ENCODE data around the gene BCAP29.
"Not testable (repeated sequence)": the region's sequence is repeated elsewhere in the genome, so short reads cannot be mapped to it uniquely, and the experiment has no call there.

BCAP29 gene, protein sequence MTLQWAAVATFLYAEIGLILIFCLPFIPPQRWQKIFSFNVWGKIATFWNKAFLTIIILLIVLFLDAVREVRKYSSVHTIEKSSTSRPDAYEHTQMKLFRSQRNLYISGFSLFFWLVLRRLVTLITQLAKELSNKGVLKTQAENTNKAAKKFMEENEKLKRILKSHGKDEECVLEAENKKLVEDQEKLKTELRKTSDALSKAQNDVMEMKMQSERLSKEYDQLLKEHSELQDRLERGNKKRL

DNA sequence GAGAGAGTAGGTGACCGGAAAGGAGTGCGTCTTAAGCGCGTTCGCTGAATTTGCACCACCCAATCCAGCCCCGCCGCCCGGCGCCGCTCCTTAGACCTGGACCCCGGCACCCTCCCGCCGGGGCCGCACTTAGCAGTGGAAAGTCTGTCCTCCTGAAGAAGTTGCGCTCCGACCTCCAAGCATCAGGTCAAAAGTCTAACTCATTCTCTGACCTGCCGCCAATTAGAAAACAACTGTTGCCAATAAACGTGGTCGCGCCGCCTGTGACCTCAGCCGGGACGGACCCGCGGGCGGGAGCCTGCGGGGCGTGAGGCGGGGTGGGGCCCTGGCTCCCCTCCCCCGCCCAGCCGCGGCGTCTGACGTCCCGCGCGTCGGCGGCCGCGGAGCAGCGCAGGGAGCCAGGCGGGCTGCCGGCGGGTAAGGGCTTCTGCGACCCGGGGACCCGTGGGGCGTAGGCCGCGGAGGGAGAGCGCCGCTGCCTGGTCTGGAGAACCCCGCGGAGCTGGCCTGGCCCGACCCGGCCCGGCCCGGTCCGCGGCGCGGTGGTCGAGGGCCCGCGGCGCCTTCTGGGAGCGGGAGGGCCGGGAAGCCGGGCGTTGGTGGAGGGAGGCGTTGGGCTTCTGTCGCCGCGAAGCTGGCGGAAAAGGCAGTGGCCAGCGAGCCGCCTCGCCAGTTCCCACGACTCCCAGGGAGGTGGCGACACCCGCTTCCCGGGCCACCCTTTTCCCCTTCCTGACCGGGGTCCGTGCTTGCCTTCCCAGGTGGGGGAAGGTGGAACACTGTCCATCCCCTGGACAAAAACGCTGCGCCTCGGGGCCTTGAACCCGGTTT lies at the start of gene BCAP29:
Gene BCAP29 (plus strand): TSS at position 362 of the 831 bp plus-strand sequence. CDS start 527 bp downstream, outside the sequence.
- peak within 1 kb of the TSS; percentile 90 for H3K4me3 ChIP-seq (ENCODE audit: low read depth, low read length, poor library complexity, severe bottlenecking)
- peaks cover 36% of the 10 kb centered on the region for H3K4me1 ChIP-seq (ENCODE audit: insufficient read depth, low read length, severe bottlenecking)
- H3K27ac ChIP-seq (ENCODE audit: low read depth, low read length, poor library complexity, severe bottlenecking): peak within 1 kb of the TSS; percentile 66
- no peaks in the 10 kb centered on the region for H3K27me3 ChIP-seq (ENCODE audit: insufficient read depth, low read length)
- peak within 1 kb of the TSS; percentile 91 for H3K4me2 ChIP-seq (ENCODE audit: low read length)
- peak within 1 kb of the TSS; percentile 52 for H2AFZ ChIP-seq (ENCODE audit: low read length)
- H3K9me2 ChIP-seq (ENCODE audit: low read depth, low read length): no peaks in the 10 kb centered on the region
- H3F3A ChIP-seq (ENCODE audit: insufficient read depth, low read length): peaks cover 14% of the 10 kb centered on the region; the same call in 1 of the 2 replicates
- no peak for TF ChIP-seq EZH2 (IDR thresholded peaks at IDR 0.05; ENCODE audit: borderline replicate concordance, low read length)
- TF ChIP-seq, protein P1, sequence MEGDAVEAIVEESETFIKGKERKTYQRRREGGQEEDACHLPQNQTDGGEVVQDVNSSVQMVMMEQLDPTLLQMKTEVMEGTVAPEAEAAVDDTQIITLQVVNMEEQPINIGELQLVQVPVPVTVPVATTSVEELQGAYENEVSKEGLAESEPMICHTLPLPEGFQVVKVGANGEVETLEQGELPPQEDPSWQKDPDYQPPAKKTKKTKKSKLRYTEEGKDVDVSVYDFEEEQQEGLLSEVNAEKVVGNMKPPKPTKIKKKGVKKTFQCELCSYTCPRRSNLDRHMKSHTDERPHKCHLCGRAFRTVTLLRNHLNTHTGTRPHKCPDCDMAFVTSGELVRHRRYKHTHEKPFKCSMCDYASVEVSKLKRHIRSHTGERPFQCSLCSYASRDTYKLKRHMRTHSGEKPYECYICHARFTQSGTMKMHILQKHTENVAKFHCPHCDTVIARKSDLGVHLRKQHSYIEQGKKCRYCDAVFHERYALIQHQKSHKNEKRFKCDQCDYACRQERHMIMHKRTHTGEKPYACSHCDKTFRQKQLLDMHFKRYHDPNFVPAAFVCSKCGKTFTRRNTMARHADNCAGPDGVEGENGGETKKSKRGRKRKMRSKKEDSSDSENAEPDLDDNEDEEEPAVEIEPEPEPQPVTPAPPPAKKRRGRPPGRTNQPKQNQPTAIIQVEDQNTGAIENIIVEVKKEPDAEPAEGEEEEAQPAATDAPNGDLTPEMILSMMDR (IDR thresholded peaks at IDR 0.05; ENCODE audit: low read length): peak; percentile 29; the same call in 1 of the 2 replicates
- H3K9ac ChIP-seq (ENCODE audit: low read length): peak within 1 kb of the TSS; percentile 95
- H4K20me1 ChIP-seq (ENCODE audit: insufficient read depth, low read length): no peaks in the 10 kb centered on the region
- peaks cover 13% of the 10 kb centered on the region for H3K79me2 ChIP-seq (ENCODE audit: insufficient read depth, low read length)
- no peaks in the 10 kb centered on the region for H3K9me3 ChIP-seq (ENCODE audit: low read length)
- peaks cover 17% of the 10 kb centered on the region for H3K36me3 ChIP-seq (ENCODE audit: insufficient read depth, low read length)

DNA sequence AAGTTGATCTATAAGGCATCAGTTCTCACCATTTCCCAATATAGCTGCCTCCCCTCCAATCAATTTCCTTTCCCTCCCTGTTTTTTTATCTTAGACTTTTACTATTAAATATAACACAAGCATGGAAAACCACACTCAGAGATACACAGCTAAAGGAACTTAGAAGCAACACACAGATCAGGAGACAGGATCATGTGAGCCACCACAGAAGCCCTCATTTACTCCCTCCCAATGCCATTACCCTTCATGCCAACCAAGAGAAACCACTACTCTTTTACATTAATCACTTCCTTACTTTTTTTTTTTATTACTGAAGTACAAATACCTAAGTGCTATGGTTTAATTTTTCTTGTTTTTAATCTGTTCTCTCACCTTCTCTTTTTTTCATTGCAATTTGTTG lies 49.3 kb upstream of the BCAP29 start:
- Histone ChIP-seq H4K20me1 (ENCODE audit: insufficient read depth, low read length) (no peaks in the 10 kb centered on the region), H3K27ac (ENCODE audit: low read depth, low read length, poor library complexity, severe bottlenecking) (no peak overlapping the region), H3K9ac (ENCODE audit: low read length) (no peak overlapping the region), H3F3A (ENCODE audit: insufficient read depth, low read length) (no peaks in the 10 kb centered on the region), H3K4me2 (ENCODE audit: low read length) (no peak overlapping the region), H3K4me1 (ENCODE audit: insufficient read depth, low read length, severe bottlenecking) (no peaks in the 10 kb centered on the region), H3K4me3 (ENCODE audit: low read depth, low read length, poor library complexity, severe bottlenecking) (no peak overlapping the region), H3K27me3 (ENCODE audit: insufficient read depth, low read length) (no peaks in the 10 kb centered on the region), H3K36me3 (ENCODE audit: insufficient read depth, low read length) (peaks cover 13% of the 10 kb centered on the region; the same call in 1 of the 2 replicates), H3K9me3 (ENCODE audit: low read length) (no peaks in the 10 kb centered on the region), H3K9me2 (ENCODE audit: low read depth, low read length) (no peaks in the 10 kb centered on the region), H3K79me2 (ENCODE audit: insufficient read depth, low read length) (no peaks in the 10 kb centered on the region), H2AFZ (ENCODE audit: low read length) (no peak overlapping the region)
- TF ChIP-seq, protein P1 (IDR thresholded peaks at IDR 0.05; ENCODE audit: low read length): no peak
- TF ChIP-seq EZH2 (IDR thresholded peaks at IDR 0.05; ENCODE audit: borderline replicate concordance, low read length): no peak

DNA sequence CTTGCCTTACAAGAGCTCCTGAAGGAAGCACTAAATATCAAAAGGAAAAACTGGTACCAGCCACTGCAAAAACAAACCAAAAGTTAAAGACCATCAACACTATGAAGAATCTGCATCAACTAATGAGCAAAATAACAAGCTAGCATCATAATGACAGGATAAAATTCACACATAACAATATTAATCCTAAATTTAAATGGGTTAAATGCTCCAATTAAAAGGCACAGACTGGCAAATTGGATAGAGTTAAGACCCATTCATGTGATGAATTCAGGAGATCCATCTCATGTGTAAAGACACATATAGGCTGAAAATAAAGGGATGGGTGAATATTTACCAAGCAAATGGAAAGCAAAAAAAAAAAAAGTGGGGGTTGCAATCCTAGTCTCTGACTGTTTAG lies 45.9 kb upstream of the BCAP29 start:
- Histone ChIP-seq H2AFZ (ENCODE audit: low read length) (no peak overlapping the region), H3K79me2 (ENCODE audit: insufficient read depth, low read length) (no peaks in the 10 kb centered on the region), H3K4me3 (ENCODE audit: low read depth, low read length, poor library complexity, severe bottlenecking) (no peak overlapping the region), H3F3A (ENCODE audit: insufficient read depth, low read length) (no peaks in the 10 kb centered on the region), H3K4me1 (ENCODE audit: insufficient read depth, low read length, severe bottlenecking) (no peaks in the 10 kb centered on the region), H3K9me3 (ENCODE audit: low read length) (no peaks in the 10 kb centered on the region), H4K20me1 (ENCODE audit: insufficient read depth, low read length) (no peaks in the 10 kb centered on the region), H3K27ac (ENCODE audit: low read depth, low read length, poor library complexity, severe bottlenecking) (no peak overlapping the region), H3K4me2 (ENCODE audit: low read length) (no peak overlapping the region), H3K27me3 (ENCODE audit: insufficient read depth, low read length) (no peaks in the 10 kb centered on the region), H3K9ac (ENCODE audit: low read length) (no peak overlapping the region), H3K36me3 (ENCODE audit: insufficient read depth, low read length) (peaks cover 21% of the 10 kb centered on the region), H3K9me2 (ENCODE audit: low read depth, low read length) (no peaks in the 10 kb centered on the region)
- no peak for TF ChIP-seq EZH2 (IDR thresholded peaks at IDR 0.05; ENCODE audit: borderline replicate concordance, low read length)
- TF ChIP-seq, protein P1 (IDR thresholded peaks at IDR 0.05; ENCODE audit: low read length): no peak

DNA sequence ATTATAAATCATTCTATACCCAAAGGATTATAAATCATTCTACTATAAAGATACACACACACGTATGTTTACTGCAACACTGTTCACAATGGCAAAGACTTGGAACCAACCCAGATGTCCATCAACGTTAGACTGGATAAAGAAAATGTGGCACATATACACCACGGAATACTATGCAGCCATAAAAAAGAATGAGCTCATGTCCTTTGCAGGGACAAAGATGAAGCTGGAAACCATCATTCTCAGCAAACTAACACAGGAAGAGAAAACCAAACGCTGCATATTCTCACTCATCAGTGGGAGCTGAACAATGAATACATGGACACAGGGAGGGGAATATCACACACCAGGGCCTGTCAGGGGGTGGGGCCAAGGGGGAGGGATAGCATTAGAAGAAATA lies 42.8 kb upstream of the BCAP29 start:
- H3K79me2 ChIP-seq (ENCODE audit: insufficient read depth, low read length); H3K9me2 ChIP-seq (ENCODE audit: low read depth, low read length); H3F3A ChIP-seq (ENCODE audit: insufficient read depth, low read length): not testable (repeated sequence)

More for the DNA sequence above, 42.8 kb upstream of the BCAP29 start:
- not testable (repeated sequence) for H4K20me1 ChIP-seq (ENCODE audit: insufficient read depth, low read length); H3K27me3 ChIP-seq (ENCODE audit: insufficient read depth, low read length); H3K27ac ChIP-seq (ENCODE audit: low read depth, low read length, poor library complexity, severe bottlenecking); H3K4me3 ChIP-seq (ENCODE audit: low read depth, low read length, poor library complexity, severe bottlenecking); H3K4me1 ChIP-seq (ENCODE audit: insufficient read depth, low read length, severe bottlenecking); H3K9me3 ChIP-seq (ENCODE audit: low read length); H2AFZ ChIP-seq (ENCODE audit: low read length); H3K9ac ChIP-seq (ENCODE audit: low read length); H3K4me2 ChIP-seq (ENCODE audit: low read length)
- peaks cover 34% of the 10 kb centered on the region for H3K36me3 ChIP-seq (ENCODE audit: insufficient read depth, low read length)
